GM18526 (cell line): ENCODE data around the gene DBNDD1.

Experiments used
- POLR2A ChIP-seq: IDR thresholded peaks from 3 replicates; pipeline ENCODE4 v1.6.1; 2011; ENCODE audit not compliant: insufficient read length; ENCODE audit errors: extremely low read depth

The DBNDD1 gene

GRCh38 chr16:89984216-89984615, 35.0 kb downstream of the DBNDD1 start:
- no peak for TF ChIP-seq POLR2A

GRCh38 chr16:89983536-89983935, 35.7 kb downstream of the DBNDD1 start:
- TF ChIP-seq POLR2A: no peak

DNA sequence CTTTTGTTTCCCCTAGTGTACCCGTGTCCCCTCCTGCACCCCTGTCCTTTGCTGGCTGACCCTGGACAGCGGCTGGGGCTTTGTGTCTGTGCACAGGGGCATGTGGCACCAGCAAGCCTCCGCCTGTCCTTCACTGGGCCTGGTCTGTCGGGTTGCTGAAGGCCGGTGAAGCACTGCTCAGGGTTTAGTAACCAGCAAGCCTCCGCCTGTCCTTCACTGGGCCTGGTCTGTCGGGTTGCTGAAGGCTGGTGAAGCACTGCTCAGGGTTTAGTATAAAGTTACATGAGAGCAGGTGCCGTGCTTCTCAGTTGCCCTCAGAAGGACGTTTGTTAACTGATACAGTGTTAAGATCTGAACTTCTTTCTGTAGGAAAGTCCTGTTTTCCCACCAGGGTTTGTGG, 36.9 kb downstream of the DBNDD1 start:
- no peak for TF ChIP-seq POLR2A

DNA sequence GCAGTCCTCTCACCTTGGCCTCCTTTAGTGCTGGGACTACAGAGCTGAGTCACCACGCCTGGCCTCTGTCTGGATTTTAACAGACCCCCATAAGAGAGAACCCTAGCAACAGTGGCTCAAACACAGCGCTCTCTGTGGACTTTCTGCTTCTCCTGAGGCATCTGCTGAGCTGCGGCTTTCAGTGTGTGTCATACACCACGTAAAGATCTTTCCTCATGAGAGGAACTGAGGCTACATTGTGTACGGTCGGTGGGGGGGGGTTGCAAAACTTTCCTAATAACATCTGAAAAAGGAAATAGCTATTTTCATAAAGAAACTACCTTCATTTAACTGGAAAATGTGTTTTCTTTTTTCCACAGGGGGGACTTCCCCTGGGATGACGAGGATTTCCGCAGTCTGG, 37.8 kb downstream of the DBNDD1 start:
- no peak for TF ChIP-seq POLR2A

DNA sequence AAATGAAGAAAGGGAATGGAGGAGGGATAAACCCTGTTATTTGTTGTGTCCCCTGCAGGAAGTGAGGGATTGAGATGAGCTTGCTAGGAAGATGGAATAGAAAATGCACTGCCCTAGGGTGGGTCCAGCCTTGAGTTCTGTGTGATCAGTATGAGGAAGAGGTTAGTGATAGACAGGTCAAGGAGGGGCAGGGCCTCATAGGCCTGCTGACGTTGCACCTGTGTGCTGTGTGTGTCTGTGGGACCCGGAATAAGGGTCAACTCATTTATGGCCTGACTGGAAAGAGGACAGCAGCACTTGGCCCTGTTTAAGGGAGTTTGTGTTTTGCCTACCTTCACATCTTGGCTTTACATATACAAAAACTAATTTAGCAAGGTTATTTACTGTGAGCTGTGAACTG, 44.4 kb downstream of the DBNDD1 start:
- TF ChIP-seq POLR2A: no peak

DNA sequence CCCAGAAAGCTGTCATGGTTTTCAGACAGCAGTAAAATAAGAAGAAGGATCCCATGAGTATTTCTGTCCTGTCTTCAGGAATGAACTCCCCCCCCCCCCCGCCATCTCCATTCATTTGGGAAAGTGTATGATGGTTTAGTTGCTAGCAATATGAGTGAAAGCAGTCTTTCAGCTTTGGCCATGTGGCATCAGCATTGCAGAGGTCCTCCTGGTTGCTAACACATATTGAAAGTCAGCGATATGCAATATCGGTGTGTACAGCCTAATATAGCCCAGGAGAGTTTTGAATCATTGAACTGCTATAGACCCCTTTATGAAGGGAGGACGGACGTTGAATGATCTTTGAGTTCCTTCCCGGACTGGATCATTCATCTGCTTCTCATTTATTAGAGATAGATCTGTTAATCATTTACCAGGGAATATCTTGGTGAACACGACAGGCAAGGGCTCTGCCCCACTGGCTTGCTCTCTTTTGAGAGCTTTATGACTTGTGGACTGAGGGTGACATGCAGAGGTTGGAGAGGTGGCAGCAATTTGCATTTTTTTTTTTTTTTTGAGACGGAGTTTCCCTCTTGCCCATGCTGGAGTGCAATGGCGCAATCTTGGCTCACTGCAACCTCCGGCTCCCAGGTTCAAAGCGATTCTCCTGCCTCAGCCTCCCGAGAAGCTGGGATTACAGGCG, 45.5 kb downstream of the DBNDD1 start:
- TF ChIP-seq POLR2A: no peak

DNA sequence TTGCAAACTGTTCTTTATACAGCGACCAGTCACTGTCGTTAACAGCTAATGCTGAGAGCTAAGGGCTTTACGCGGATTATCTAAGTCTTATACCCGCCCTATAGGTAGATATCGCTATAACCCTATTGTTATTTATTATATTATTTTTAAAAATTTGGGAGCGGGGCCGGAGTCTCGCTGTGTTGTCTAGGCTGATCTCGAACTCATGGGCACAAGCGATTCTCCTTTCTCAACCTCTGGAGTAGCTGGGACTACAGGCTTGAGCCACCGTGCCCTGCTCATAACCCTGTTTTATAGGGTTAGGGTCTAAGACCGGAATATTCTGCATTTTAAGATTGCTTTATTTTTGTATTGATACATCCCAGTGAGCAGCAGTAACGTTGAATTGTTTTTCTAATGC, 46.0 kb downstream of the DBNDD1 start:
- TF ChIP-seq POLR2A: no peak

GRCh38 chr16:89972244-89973234, 46.7 kb downstream of the DBNDD1 start:
- TF ChIP-seq POLR2A: peak; percentile 92

DNA sequence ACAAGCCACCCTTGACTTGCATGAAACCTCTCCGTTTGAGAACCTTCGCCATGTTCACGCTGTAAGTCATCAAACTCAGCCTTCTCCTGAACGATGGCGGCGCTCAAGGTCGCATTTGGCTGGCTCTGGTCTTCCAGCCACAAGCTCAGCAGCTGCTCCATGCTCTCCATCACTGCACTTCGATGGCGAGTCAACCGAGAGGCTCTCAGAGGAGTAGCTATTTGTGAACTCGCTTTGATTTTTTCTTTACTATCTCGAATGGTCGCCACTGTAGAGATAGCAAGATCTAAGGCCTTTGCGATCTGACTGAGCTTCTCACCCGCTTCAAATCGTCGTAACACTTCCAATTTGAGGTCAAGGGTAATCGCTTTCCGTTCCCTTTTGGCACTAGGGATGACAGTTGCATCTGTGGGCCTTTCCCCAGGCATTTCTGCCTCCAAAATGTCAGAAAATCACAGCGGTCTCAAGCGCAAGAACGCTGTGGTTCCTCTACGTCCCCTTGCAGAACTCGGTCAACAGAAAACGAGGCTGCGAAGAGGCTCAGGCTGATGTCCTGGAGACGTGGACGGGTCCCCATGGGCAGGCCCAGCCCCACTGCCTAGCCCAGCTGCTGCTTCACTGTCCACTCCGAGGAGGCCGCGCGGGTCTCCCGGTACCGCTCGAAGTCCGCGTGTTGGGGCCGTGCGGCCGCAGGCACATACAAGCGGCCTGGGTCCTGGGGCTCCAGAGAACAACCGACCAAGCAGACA, 47.6 kb downstream of the DBNDD1 start:
- no peak for TF ChIP-seq POLR2A

GRCh38 chr16:89969741-89970410, 49.4 kb downstream of the DBNDD1 start:
- TF ChIP-seq POLR2A: no peak

GRCh38 chr16:89966756-89967155, 52.5 kb downstream of the DBNDD1 start:
- no peak for TF ChIP-seq POLR2A

DNA sequence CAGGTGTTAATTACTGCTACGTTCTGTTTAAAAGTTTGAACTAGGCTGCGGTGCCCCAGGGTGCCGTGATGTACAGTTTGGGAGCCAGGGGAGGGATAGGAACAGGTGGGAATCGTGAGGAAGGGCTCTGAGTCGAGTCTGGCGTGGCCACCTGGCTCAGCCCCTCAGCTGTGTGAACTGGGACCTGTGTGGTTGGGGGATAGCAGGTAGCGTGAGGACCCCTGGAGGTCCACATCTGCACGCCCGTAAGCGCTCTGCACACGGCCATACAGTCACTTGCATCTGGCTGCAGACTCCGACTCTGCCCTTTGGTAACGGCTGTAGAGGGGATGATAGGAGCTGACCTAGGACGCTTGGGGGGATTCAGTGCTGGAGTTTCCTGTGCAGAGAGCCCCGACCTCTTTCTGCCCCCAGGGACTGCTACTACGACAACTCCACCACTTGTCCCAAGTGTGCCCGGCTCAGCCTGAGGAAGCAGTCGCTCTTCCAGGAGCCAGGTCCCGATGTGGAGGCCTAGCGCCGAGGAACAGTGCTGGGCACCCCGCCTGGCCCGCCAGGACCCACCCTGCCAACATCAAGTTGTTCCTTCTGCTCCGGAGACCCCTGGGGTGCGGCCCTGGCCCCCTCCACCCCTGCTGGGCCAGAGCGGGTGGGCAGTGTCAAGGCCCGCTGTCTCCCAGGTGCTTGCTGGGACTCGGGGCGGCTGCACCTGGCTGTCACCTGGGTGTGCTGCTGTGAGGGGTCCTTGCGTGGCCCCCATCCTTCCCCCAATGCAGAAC, 53.6 kb downstream of the DBNDD1 start:
- TF ChIP-seq POLR2A: no peak

DNA sequence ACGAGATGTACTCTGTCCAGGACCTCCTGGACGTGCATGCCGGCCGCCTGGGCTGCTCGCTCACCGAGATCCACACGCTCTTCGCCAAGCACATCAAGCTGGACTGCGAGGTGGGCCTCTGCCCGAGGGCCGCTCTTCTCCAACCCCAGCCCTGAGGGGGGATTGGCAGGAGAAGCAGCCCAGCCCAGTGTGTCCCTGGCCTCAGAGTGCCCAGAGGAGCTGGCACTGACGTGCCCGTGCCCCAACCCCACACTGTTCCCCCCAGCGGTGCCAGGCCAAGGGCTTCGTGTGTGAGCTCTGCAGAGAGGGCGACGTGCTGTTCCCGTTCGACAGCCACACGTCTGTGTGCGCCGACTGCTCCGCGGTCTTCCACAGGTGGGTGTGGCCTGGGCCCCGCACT, 55.1 kb downstream of the DBNDD1 start:
- no peak for TF ChIP-seq POLR2A

DNA sequence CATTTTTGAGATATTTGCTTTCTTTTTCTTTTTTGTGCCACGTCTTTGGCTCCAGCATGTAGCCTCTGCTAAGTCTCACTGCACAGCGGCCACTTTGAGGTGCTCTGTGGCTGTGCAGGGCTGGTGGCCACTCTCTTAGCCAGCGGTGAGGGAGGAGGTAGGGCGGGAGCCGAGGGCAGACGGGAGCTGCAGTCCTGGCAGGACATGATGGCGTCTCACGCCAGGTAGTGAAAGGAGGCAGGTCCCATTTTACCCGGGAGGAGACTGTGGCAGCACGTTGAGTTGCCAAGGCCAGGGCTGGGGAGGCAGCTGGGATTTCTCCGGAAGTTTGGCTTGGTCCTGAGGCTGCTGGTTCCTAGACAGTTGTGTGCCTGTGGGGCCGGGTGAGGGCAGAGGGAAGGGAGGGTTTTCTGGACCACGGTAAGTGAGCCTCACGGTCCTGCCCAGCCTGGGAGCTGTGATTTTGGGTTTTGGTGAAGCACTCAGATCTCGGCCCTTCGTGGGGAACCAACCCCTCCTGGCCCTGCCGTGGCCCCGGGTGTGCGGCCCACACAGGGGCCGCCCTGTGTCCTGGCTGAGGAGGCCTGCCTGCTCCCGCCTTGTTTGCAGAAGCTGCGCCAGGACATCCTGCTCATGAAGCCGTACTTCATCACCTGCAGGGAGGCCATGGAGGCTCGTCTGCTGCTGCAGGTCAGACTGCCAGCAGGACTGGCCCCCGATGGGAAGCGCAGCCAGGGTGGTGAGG, 56.3 kb downstream of the DBNDD1 start:
- no peak for TF ChIP-seq POLR2A

DNA sequence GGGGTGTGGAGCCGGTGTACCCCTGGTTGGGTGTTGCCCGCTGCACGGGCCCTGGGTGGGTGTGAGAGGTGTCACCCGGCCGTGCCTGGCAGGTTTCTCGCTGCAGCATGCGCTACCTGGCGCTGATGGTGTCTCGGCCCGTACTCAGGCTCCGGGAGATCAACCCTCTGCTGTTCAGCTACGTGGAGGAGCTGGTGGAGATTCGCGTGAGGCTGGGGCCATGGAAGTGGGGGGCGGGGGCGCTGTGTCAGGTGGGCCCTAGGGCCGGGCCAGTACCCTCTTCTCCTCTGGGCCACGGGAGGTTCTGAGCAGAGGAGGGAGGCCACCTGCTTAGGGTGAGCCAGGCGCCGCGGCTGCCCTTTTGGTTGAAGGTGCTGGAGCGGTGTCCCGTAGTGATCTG, 57.3 kb downstream of the DBNDD1 start:
- TF ChIP-seq POLR2A: no peak
